T-cell (primary cell): ENCODE data around the gene IYD. TPM values are rescaled to one million over a fixed set of nuclear protein-coding genes. Genes with fewer than 3 reads are reported as not detected.

Experiments used
- ATAC-seq, 4 experiments: fragments of 200-7000 bp in 3 of 4; fragments of 150-1000 bp in 1 of 4; cut with Tn5 transposase; replicated peaks in 1 of 4; 1 replicate in 3 of 4; 2 replicates in 1 of 4; pipeline ENCODE4 v1.10.0; 2021; ENCODE audit warnings: moderate library complexity in 3 of 4, mild to moderate bottlenecking in 2 of 4, moderate number of reproducible peaks in 1 of 4
- CTCF ChIA-PET, 2 donors: fragments of 300-600 bp; sonication (Branson Sonifier 250); formaldehyde crosslinking; loops; one replicate each; lab custom pipeline; 2022; ENCODE audit warnings: antibody characterized with exemption in 2 of 2; lab: Charles Lee
- POLR2A ChIA-PET, 2 donors: fragments of 300-600 bp; sonication (Branson Sonifier 250); formaldehyde crosslinking; loops; one replicate each; lab custom pipeline; 2022; ENCODE audit warnings: antibody characterized with exemption in 2 of 2; lab: Charles Lee
- DNase-seq, 35 experiments: peaks; one replicate each; pipeline versions ENCODE4 v3.0.0 to v3.0.0-alpha.2; 2013 to 2023
- H3K27ac ChIP-seq: one replicate; pipeline ENCODE4 v1.5.1; 2013; ENCODE audit warnings: low read length
- H3K27me3 ChIP-seq, 2 experiments: replicated peaks in 1 of 2; 1 replicate in 1 of 2; 2 replicates in 1 of 2; pipeline versions ENCODE4 v1.6.1 to v1.7.0; 2013; ENCODE audit warnings: low read length in 1 of 2, mixed read lengths in 1 of 2; ENCODE audit not compliant: control insufficient read depth in 2 of 2, insufficient read depth in 2 of 2; ENCODE audit errors: extremely low read depth in 1 of 2
- H3K36me3 ChIP-seq, 2 donors: 1 replicate in 1 of 2; 2 replicates in 1 of 2; pipeline versions ENCODE4 v1.6.1 to v1.7.0; 2013; ENCODE audit warnings: low read length in 1 of 2; ENCODE audit not compliant: control insufficient read depth in 2 of 2, insufficient read depth in 1 of 2; ENCODE audit errors: extremely low read depth in 1 of 2
- H3K4me1 ChIP-seq, 2 experiments: 1 replicate in 1 of 2; 2 replicates in 1 of 2; pipeline versions ENCODE4 v1.6.1 to v1.7.0; 2013; ENCODE audit warnings: low read length in 2 of 2, mixed read lengths in 1 of 2; ENCODE audit not compliant: insufficient read depth in 2 of 2, control insufficient read depth in 1 of 2; ENCODE audit errors: extremely low read depth in 1 of 2
- H3K4me3 ChIP-seq, 2 donors: 1 replicate in 1 of 2; 2 replicates in 1 of 2; pipeline versions ENCODE4 v1.5.1 to v1.7.0; 2013; ENCODE audit warnings: mild to moderate bottlenecking in 2 of 2, low read length in 1 of 2, moderate library complexity in 1 of 2; ENCODE audit not compliant: control insufficient read depth in 1 of 2; ENCODE audit errors: extremely low read depth in 1 of 2
- H3K9me3 ChIP-seq: 2 replicates; pipeline ENCODE4 v1.7.0; 2013
- H3K27ac Mint-ChIP-seq, 2 donors: one replicate each; pipeline ENCODE4 v1.8.0; 2020 to 2021; ENCODE audit warnings: mild to moderate bottlenecking in 2 of 2, mixed read lengths in 2 of 2
- H3K27me3 Mint-ChIP-seq, 2 donors: one replicate each; pipeline ENCODE4 v1.8.0; 2021 to 2022; ENCODE audit warnings: mixed read lengths in 2 of 2
- H3K36me3 Mint-ChIP-seq: one replicate; pipeline ENCODE4 v1.8.0; 2021; ENCODE audit warnings: mixed read lengths
- H3K4me1 Mint-ChIP-seq, 3 donors: one replicate each; pipeline ENCODE4 v1.8.0; 2020 to 2022; ENCODE audit warnings: mixed read lengths in 3 of 3, mild to moderate bottlenecking in 1 of 3
- H3K4me3 Mint-ChIP-seq, 3 donors: one replicate each; pipeline ENCODE4 v1.8.0; 2020 to 2022; ENCODE audit warnings: mild to moderate bottlenecking in 3 of 3, mixed read lengths in 3 of 3, moderate library complexity in 3 of 3
- H3K9me3 Mint-ChIP-seq, 3 donors: one replicate each; pipeline ENCODE4 v1.8.0; 2020 to 2022; ENCODE audit warnings: mixed read lengths in 3 of 3
- WGBS: methylation state at CpG from one replicate; pipeline ENCODE4 v1.1.5; 2013; ENCODE audit warnings: missing lambda C conversion rate; ENCODE audit not compliant: insufficient coverage; 5-methylcytosine and 5-hydroxymethylcytosine counted together
- total RNA-seq, 35 experiments: library from RNA in 6 of 35; stranded (reverse) in 6 of 35; fragments of 120-200 nt in 1 of 35; gene quantifications; one replicate each; pipeline versions ENCODE4 v1.2.1 to v1.2.4 and lab custom pipeline; 2013 to 2026

Gene IYD
- total RNA-seq, 5 donors from 2014 or later (not counting 1 experiment from before 2014, with no cell fraction given): not detected

GRCh38 chr6:150382171-150382570 is 13.4 kb downstream of the IYD start:
- no peaks in the 10 kb centered on the region for H3K9me3 Mint-ChIP-seq

GRCh38 chr6:150391414-150391813 is 22.6 kb downstream of the IYD start:
- H3K9me3 Mint-ChIP-seq: no peaks in the 10 kb centered on the region
- POLR2A ChIA-PET: interaction anchor here (0.6 to 0.7 kb wide), 2 partner anchors 261 to 582 kb away, joined by 7 read pairs; no protein-coding TSS in a partner anchor
- H3K36me3 ChIP-seq: no peaks in the 10 kb centered on the region
- CTCF ChIA-PET: interaction anchor here (0.7 to 0.8 kb wide), 2 partner anchors 37 to 235 kb away, joined by 3 to 8 read pairs; no protein-coding TSS in a partner anchor
- ATAC-seq: no peak
- H3K4me3 Mint-ChIP-seq: no peak overlapping the region
- peaks cover 9 to 22% of the 10 kb centered on the region in 2 donors for H3K27me3 Mint-ChIP-seq
- H3K4me1 ChIP-seq: no peaks in the 10 kb centered on the region
- WGBS: 80% methylated on average over 3 of the region's 4 CpGs
- no peaks in the 10 kb centered on the region for H3K9me3 ChIP-seq
- no peak overlapping the region for H3K4me3 ChIP-seq
- peaks cover 0 to 23% of the 10 kb centered on the region in 2 experiments for H3K27me3 ChIP-seq
- no peak for DNase-seq
- H3K27ac Mint-ChIP-seq: no peak overlapping the region
- H3K4me1 Mint-ChIP-seq: no peaks in the 10 kb centered on the region
- H3K36me3 Mint-ChIP-seq: no peaks in the 10 kb centered on the region
- no peak overlapping the region for H3K27ac ChIP-seq

More at GRCh38 chr6:150382171-150382570, 13.4 kb downstream of the IYD start:
- POLR2A ChIA-PET: interaction anchor here in 1 of 2 donors (0.8 kb wide), 1 partner anchor 12 kb away, joined by 3 read pairs; no protein-coding TSS in a partner anchor
- H3K4me3 ChIP-seq: no peak overlapping the region
- H3K36me3 Mint-ChIP-seq: no peaks in the 10 kb centered on the region
- 83% methylated on average over 2 of the region's 4 CpGs for WGBS
- H3K27ac Mint-ChIP-seq: no peak overlapping the region
- H3K36me3 ChIP-seq: no peaks in the 10 kb centered on the region
- no peaks in the 10 kb centered on the region for H3K4me1 Mint-ChIP-seq
- no peaks in the 10 kb centered on the region for H3K27me3 ChIP-seq
- H3K27ac ChIP-seq: no peak overlapping the region
- DNase-seq (no peak), ATAC-seq (no peak)
- no peak overlapping the region for H3K4me3 Mint-ChIP-seq
- H3K9me3 ChIP-seq: no peaks in the 10 kb centered on the region
- CTCF ChIA-PET: no interaction called here
- H3K4me1 ChIP-seq: no peaks in the 10 kb centered on the region
- H3K27me3 Mint-ChIP-seq: peaks cover 14 to 17% of the 10 kb centered on the region in 2 donors

- H3K27me3 Mint-ChIP-seq: peaks cover 9 to 21% of the 10 kb centered on the region in 2 donors
- no peaks in the 10 kb centered on the region for H3K9me3 Mint-ChIP-seq
- peaks cover 0 to 23% of the 10 kb centered on the region in 2 experiments for H3K27me3 ChIP-seq
- ATAC-seq (no peak), DNase-seq (no peak)
- ChIA-PET POLR2A (interaction anchor here in 1 of 2 donors (0.6 kb wide), 1 partner anchor 583 kb away, joined by 7 read pairs; no protein-coding TSS in a partner anchor), CTCF (interaction anchor here in 1 of 2 donors (0.8 kb wide), 1 partner anchor 38 kb away, joined by 3 read pairs; no protein-coding TSS in a partner anchor)
- no peaks in the 10 kb centered on the region for H3K36me3 Mint-ChIP-seq
- 67% methylated on average over 1 of the region's 3 CpGs for WGBS
- H3K4me1 ChIP-seq: no peaks in the 10 kb centered on the region
- H3K36me3 ChIP-seq: no peaks in the 10 kb centered on the region
- no peaks in the 10 kb centered on the region for H3K4me1 Mint-ChIP-seq
- H3K4me3 ChIP-seq: no peak overlapping the region
- H3K27ac ChIP-seq: no peak overlapping the region
- no peak overlapping the region for H3K27ac Mint-ChIP-seq
- H3K9me3 ChIP-seq: no peaks in the 10 kb centered on the region
- no peak overlapping the region for H3K4me3 Mint-ChIP-seq
These were observed 23.1 kb downstream of the IYD start for GRCh38 chr6:150391890-150392289.

- Histone ChIP-seq H3K36me3 (no peaks in the 10 kb centered on the region), H3K27ac (no peak overlapping the region), H3K9me3 (no peaks in the 10 kb centered on the region), H3K27me3 (peaks cover 0 to 23% of the 10 kb centered on the region in 2 experiments), H3K4me1 (no peaks in the 10 kb centered on the region), H3K4me3 (no peak overlapping the region)
- Mint-ChIP-seq H3K9me3 (no peaks in the 10 kb centered on the region), H3K36me3 (no peaks in the 10 kb centered on the region), H3K4me3 (no peak overlapping the region), H3K4me1 (no peaks in the 10 kb centered on the region), H3K27me3 (peaks cover 6 to 17% of the 10 kb centered on the region in 2 donors), H3K27ac (no peak overlapping the region)
- WGBS: 80% methylated on average over 4 of the region's 12 CpGs
- ChIA-PET CTCF (interaction anchor here in 1 of 2 donors (0.8 kb wide), 1 partner anchor 312 kb away, joined by 3 read pairs; no protein-coding TSS in a partner anchor), POLR2A (no interaction called here)
- DNase-seq: no peak
- no peak for ATAC-seq
These were observed 23.8 kb downstream of the IYD start for GRCh38 chr6:150392452-150393220.

- H3K4me1 Mint-ChIP-seq: no peaks in the 10 kb centered on the region
- CTCF ChIA-PET: interaction anchor here (0.6 to 2.7 kb wide), 12 partner anchors 10 to 1347 kb away, joined by 3 to 8 read pairs (median 4); no protein-coding TSS in a partner anchor
- no peak overlapping the region for H3K27ac ChIP-seq
- 90% methylated on average over 1 of the region's 6 CpGs for WGBS
- peaks cover 3 to 6% of the 10 kb centered on the region in 2 donors for H3K27me3 Mint-ChIP-seq
- H3K4me1 ChIP-seq: no peaks in the 10 kb centered on the region
- H3K4me3 Mint-ChIP-seq: no peak overlapping the region
- H3K9me3 Mint-ChIP-seq: no peaks in the 10 kb centered on the region
- H3K36me3 Mint-ChIP-seq: no peaks in the 10 kb centered on the region
- H3K36me3 ChIP-seq: no peaks in the 10 kb centered on the region
- DNase-seq (no peak), ATAC-seq (no peak)
- H3K4me3 ChIP-seq: no peak overlapping the region
- peaks cover 0 to 19% of the 10 kb centered on the region in 2 experiments for H3K27me3 ChIP-seq
- H3K9me3 ChIP-seq: no peaks in the 10 kb centered on the region
- no peak overlapping the region for H3K27ac Mint-ChIP-seq
- POLR2A ChIA-PET: interaction anchor here in 1 of 2 donors (1.0 kb wide), 1 partner anchor 12 kb away, joined by 3 read pairs; no protein-coding TSS in a partner anchor
These were observed 25.5 kb downstream of the IYD start for GRCh38 chr6:150394053-150394898.

GRCh38 chr6:150394899-150395295 is 26.1 kb downstream of the IYD start:
- ChIA-PET CTCF (interaction anchor here (0.6 to 2.7 kb wide), 15 partner anchors 9 to 1347 kb away, joined by 3 to 8 read pairs (median 5); no protein-coding TSS in a partner anchor), POLR2A (interaction anchor here in 1 of 2 donors (0.6 kb wide), 1 partner anchor 142 kb away, joined by 3 read pairs; no protein-coding TSS in a partner anchor)
- peaks cover 0 to 6% of the 10 kb centered on the region in 2 donors for H3K27me3 Mint-ChIP-seq
- no peaks in the 10 kb centered on the region for H3K36me3 ChIP-seq
- H3K4me1 ChIP-seq: no peaks in the 10 kb centered on the region
- no peak overlapping the region for H3K4me3 Mint-ChIP-seq
- no peaks in the 10 kb centered on the region for H3K9me3 ChIP-seq
- 67% methylated on average over 1 of the region's 3 CpGs for whole genome bisulfite sequencing
- no peaks in the 10 kb centered on the region for H3K9me3 Mint-ChIP-seq
- no peaks in the 10 kb centered on the region for H3K36me3 Mint-ChIP-seq
- no peak overlapping the region for H3K27ac Mint-ChIP-seq
- H3K4me3 ChIP-seq: no peak overlapping the region
- ATAC-seq (no peak), DNase-seq (no peak)
- peaks cover 0 to 19% of the 10 kb centered on the region in 2 experiments for H3K27me3 ChIP-seq
- no peaks in the 10 kb centered on the region for H3K4me1 Mint-ChIP-seq
- H3K27ac ChIP-seq: no peak overlapping the region
